Fibroblast of pulmonary artery (primary cell): ENCODE results near the gene CYS1.

Experiments used
- DNase-seq: peaks from one replicate; pipeline ENCODE4 v3.0.0-alpha.2; 2010; ENCODE audit warnings: low read depth
- H3K4me3 ChIP-seq: replicated peaks from 2 replicates; pipeline ENCODE4 v1.5.1; 2011; ENCODE audit warnings: low read depth, mild to moderate bottlenecking, control low read depth, low read length, moderate library complexity
- CTCF ChIP-seq: IDR thresholded peaks from 2 replicates; pipeline ENCODE4 v1.5.1; 2011; ENCODE audit warnings: mild to moderate bottlenecking, control low read depth, low read length, inconsistent platforms; ENCODE audit errors: missing control alignments

CYS1 gene

GRCh38 chr2:10123281-10123680 lies 43.1 kb upstream of the CYS1 start:
- TF ChIP-seq CTCF: no peak
- DNase-seq: no peak
- peak overlapping the region; percentile 68 for H3K4me3 ChIP-seq

GRCh38 chr2:10122500-10123280 lies 42.5 kb upstream of the CYS1 start, which contains the start of gene RRM2:
Gene RRM2, plus strand, starts transcription at chr2:10122739. Its CDS starts 60 bp downstream, at chr2:10122799.
- TF ChIP-seq CTCF: no peak
- peak; percentile 91 for DNase-seq
- H3K4me3 ChIP-seq: peak within 1 kb of the TSS; percentile 68

- peak; percentile 31 for DNase-seq
- no peak for TF ChIP-seq CTCF
- H3K4me3 ChIP-seq: peak overlapping the region; percentile 72
Measured at GRCh38 chr2:10120877-10121574, 40.8 kb upstream of the CYS1 start.

GRCh38 chr2:10120158-10120876 lies 40.1 kb upstream of the CYS1 start:
- DNase-seq: peak; percentile 87
- no peak for TF ChIP-seq CTCF
- H3K4me3 ChIP-seq: peak overlapping the region; percentile 72

GRCh38 chr2:10119601-10120157 lies 39.5 kb upstream of the CYS1 start:
- no peak for TF ChIP-seq CTCF
- peak overlapping the region; percentile 72 for H3K4me3 ChIP-seq
- no peak for DNase-seq

GRCh38 chr2:10119027-10119325 lies 38.8 kb upstream of the CYS1 start:
- no peak for DNase-seq
- no peak overlapping the region for H3K4me3 ChIP-seq
- TF ChIP-seq CTCF: no peak
